OCI-LY1 (cell line): ENCODE data around the gene CBFA2T2.

Source experiments
- EZH2 ChIP-seq: fragments of 200-600 bp; sonication (generic), shearing (Covaris generic); IDR thresholded peaks from 2 replicates; pipeline ENCODE4 v1.8.0; 2017; ENCODE audit warnings: borderline replicate concordance, mixed run types, mild to moderate bottlenecking, antibody characterized with exemption, low read length, moderate library complexity, mixed read lengths
- TF ChIP-seq, protein P1 (sequence below): fragments of 200-600 bp; sonication (generic), shearing (Covaris generic); IDR thresholded peaks from 2 replicates; pipeline ENCODE4 v1.5.1; 2017; ENCODE audit warnings: mild to moderate bottlenecking, antibody characterized with exemption, low read length, moderate library complexity, mixed read lengths

DNA sequence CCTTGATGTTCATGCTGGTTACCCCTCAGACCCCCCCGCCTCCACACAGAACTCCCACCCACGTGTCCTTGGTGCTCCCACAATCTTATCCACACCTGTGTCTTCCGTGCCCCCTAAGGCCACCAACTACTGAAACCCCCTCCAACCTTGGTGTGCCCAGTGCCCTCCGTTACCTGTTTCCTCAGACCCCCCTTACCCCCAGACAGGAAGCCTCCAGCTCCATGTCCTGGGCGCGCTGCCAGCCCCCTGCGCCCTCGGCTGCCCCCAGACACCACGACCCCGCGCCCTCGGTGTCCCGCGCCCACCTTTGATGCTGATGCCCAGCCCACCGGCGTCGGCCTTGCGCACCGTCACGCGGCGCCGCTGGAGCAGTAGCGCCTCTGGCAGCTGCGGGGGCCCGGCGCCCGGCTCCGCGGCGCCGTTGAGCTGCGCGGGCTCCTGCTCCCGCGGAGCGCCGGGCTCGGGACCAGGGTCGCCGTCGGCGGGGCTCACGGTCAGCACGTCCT is 46.8 kb upstream of the CBFA2T2 start:
- TF ChIP-seq, protein P1, sequence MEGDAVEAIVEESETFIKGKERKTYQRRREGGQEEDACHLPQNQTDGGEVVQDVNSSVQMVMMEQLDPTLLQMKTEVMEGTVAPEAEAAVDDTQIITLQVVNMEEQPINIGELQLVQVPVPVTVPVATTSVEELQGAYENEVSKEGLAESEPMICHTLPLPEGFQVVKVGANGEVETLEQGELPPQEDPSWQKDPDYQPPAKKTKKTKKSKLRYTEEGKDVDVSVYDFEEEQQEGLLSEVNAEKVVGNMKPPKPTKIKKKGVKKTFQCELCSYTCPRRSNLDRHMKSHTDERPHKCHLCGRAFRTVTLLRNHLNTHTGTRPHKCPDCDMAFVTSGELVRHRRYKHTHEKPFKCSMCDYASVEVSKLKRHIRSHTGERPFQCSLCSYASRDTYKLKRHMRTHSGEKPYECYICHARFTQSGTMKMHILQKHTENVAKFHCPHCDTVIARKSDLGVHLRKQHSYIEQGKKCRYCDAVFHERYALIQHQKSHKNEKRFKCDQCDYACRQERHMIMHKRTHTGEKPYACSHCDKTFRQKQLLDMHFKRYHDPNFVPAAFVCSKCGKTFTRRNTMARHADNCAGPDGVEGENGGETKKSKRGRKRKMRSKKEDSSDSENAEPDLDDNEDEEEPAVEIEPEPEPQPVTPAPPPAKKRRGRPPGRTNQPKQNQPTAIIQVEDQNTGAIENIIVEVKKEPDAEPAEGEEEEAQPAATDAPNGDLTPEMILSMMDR: no peak
- TF ChIP-seq EZH2: no peak
